22Rv1 (cell line): ENCODE data around the gene ENSA.
"Not testable (repeated sequence)": the region's sequence is repeated elsewhere in the genome, so short reads cannot be mapped to it uniquely, and the experiment has no call there.

ENCODE experiments used
- CTCF ChIP-seq: fragments of 450-650 bp; IDR thresholded peaks from 2 replicates; pipeline ENCODE4 v1.5.1; 2017; ENCODE audit warnings: mild to moderate bottlenecking
- ZFX ChIP-seq: fragments of 450-650 bp; IDR thresholded peaks from 2 replicates; pipeline ENCODE4 v1.6.1; 2017; ENCODE audit warnings: antibody characterized with exemption, borderline replicate concordance

GRCh38 chr1:150573648-150574071, 55.8 kb downstream of the ENSA start:
- TF ChIP-seq CTCF, ZFX: not testable (repeated sequence)
